Kidney epithelial cell (primary cell): ENCODE results near the gene FLVCR2. TPM values are rescaled to one million over a fixed set of nuclear protein-coding genes. Genes with fewer than 3 reads are reported as not detected.

Experiments
- DNase-seq: peaks from one replicate; pipeline ENCODE4 v3.0.0-alpha.2; 2010; ENCODE audit warnings: low read depth
- H3K27me3 ChIP-seq: 2 replicates; pipeline ENCODE4 v1.6.0; 2011; ENCODE audit warnings: low read length; ENCODE audit not compliant: control insufficient read depth, insufficient read depth
- H3K36me3 ChIP-seq: 2 replicates; pipeline ENCODE4 v1.5.1; 2011; ENCODE audit warnings: low read length; ENCODE audit not compliant: control insufficient read depth, insufficient read depth
- H3K4me3 ChIP-seq: 2 replicates; pipeline ENCODE4 v1.5.1; 2011; ENCODE audit warnings: low read depth, mild to moderate bottlenecking, control low read depth, low read length
- CTCF ChIP-seq: IDR thresholded peaks from 2 replicates; pipeline ENCODE4 v1.5.1; 2011; ENCODE audit warnings: mild to moderate bottlenecking, moderate library complexity, low read length, control low read depth, inconsistent platforms; ENCODE audit not compliant: insufficient read depth, poor library complexity, severe bottlenecking
- total RNA-seq: library from RNA; depleted of rRNA; stranded (reverse); fragments of >200 nt; gene quantifications from 2 replicates; pipeline ENCODE4 v1.2.3, GENCODE V29; 2015

Gene FLVCR2
- total RNA-seq, 1 donor from 2014 or later, result 0.75 TPM

GRCh38 chr14:75602503-75602902, 24.1 kb downstream of the FLVCR2 start:
- peaks cover 4% of the 10 kb centered on the region for H3K27me3 ChIP-seq
- no peak for TF ChIP-seq CTCF
- H3K4me3 ChIP-seq, result no peak overlapping the region
- no peak for DNase-seq
- H3K36me3 ChIP-seq, result no peaks in the 10 kb centered on the region

GRCh38 chr14:75604979-75605851, 26.8 kb downstream of the FLVCR2 start:
- TF ChIP-seq CTCF, result no peak
- Histone ChIP-seq H3K27me3 (peaks cover 4% of the 10 kb centered on the region), H3K36me3 (no peaks in the 10 kb centered on the region), H3K4me3 (no peak overlapping the region)
- peak; percentile 18 for DNase-seq

GRCh38 chr14:75605916-75606315, 27.5 kb downstream of the FLVCR2 start:
- Histone ChIP-seq H3K36me3 (no peaks in the 10 kb centered on the region), H3K4me3 (no peak overlapping the region), H3K27me3 (peaks cover 4% of the 10 kb centered on the region)
- no peak for TF ChIP-seq CTCF
- no peak for DNase-seq

- no peak for DNase-seq
- no peak for TF ChIP-seq CTCF
- Histone ChIP-seq H3K4me3 (no peak overlapping the region), H3K27me3 (peaks cover 4% of the 10 kb centered on the region), H3K36me3 (no peaks in the 10 kb centered on the region)
Measured at GRCh38 chr14:75607044-75607443, 28.6 kb downstream of the FLVCR2 start.

GRCh38 chr14:75607842-75608640, 29.6 kb downstream of the FLVCR2 start:
- Histone ChIP-seq H3K4me3 (no peak overlapping the region), H3K27me3 (peaks cover 2% of the 10 kb centered on the region), H3K36me3 (no peaks in the 10 kb centered on the region)
- no peak for TF ChIP-seq CTCF
- no peak for DNase-seq
